Measurements from ENCODE around the gene GRID1. TPM values are rescaled to one million over a fixed set of nuclear protein-coding genes. Genes with fewer than 3 reads are reported as not detected.

GRID1 gene
- total RNA-seq, 1 donor = not detected

GRCh38 chr10:86149257-86149656 lies 217.3 kb downstream of the GRID1 start:
- no peak for TF ChIP-seq CTCF (IDR thresholded peaks at IDR 0.05; ENCODE audit: insufficient read depth, low read length)
- H3K4me3 ChIP-seq (ENCODE audit: low read depth, low read length) = no peak overlapping the region
- DNase-seq (ENCODE audit: low read depth) = no peak

- no peak for TF ChIP-seq CTCF (IDR thresholded peaks at IDR 0.05; ENCODE audit: insufficient read depth, low read length)
- no peak for DNase-seq (ENCODE audit: low read depth)
- H3K4me3 ChIP-seq (ENCODE audit: low read depth, low read length) = no peak overlapping the region
These were observed 218.5 kb downstream of the GRID1 start for GRCh38 chr10:86148117-86148516.

DNA sequence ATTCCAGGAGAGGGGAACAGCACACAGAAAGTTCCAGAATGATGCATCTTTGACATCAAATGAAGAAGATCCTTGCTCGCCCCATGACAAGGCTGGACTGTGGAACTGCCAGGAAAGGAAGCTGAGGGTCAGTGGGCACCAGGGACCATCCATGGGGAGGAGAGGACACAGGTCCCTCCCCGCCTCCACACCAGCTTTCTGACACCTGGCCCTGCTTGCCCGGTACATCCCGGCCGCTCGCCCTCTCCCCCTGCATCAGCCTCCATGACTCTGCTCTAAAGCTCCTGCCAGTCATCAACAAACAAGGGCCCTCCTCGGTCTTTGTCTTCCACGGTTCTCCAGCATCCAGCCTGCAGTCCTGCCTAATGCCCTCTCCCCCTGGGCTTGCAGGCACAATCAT lies 222.3 kb downstream of the GRID1 start:
- no peak overlapping the region for H3K4me3 ChIP-seq (ENCODE audit: low read depth, low read length)
- no peak for DNase-seq (ENCODE audit: low read depth)
- no peak for TF ChIP-seq CTCF (IDR thresholded peaks at IDR 0.05; ENCODE audit: insufficient read depth, low read length)

DNA sequence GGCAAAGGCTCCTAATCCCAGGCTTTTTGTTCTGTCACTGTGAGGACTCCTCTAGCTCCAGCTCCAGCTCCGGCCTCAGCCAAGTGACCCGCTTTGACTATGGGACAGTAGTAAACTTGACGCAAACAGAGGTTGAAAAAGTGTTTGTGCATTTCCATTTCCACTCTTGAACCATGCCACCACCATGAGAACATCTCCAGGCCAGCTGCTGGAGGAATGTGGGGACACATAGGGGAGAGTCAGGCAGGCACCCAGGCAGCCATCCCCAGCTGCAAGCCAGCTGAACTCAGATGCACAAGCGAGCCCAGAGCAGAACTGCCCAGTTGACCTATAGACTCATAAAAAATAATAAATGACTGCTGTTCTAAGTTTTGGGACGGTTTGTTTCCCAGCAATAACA lies 224.7 kb downstream of the GRID1 start:
- no peak for DNase-seq (ENCODE audit: low read depth)
- TF ChIP-seq CTCF (IDR thresholded peaks at IDR 0.05; ENCODE audit: insufficient read depth, low read length) = no peak

DNA sequence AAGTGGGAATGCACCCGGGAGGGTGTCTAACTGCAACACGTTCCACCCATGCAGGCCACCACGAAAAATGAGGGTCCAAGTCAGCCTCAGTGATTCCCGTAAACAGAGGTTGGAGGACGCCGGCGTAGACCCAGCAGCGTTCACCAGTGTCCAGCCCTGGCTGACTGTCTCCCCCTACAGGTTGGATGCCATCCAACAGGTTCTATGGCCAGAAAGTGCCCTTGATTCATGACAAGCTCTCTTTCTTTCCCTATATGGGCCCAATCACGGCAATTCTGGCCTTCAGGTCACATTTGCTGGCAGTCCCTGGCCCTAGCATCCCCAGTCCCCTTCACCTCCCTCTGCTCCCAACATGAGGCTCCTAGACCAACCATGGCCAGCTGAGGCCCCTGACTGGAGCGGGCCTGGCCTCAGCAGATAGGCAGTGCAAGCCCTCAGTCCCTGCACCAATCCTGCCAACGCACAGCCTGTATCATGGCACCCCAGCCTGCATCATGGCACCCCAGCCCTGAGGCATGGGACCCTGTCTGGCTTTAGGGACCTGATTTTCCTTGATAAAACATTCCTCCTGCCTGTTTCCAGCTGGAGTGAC lies 227.4 kb downstream of the GRID1 start:
- no peak for TF ChIP-seq CTCF (IDR thresholded peaks at IDR 0.05; ENCODE audit: insufficient read depth, low read length)
- no peak for DNase-seq (ENCODE audit: low read depth)
- no peak overlapping the region for H3K4me3 ChIP-seq (ENCODE audit: low read depth, low read length)

More for the DNA sequence above, 224.7 kb downstream of the GRID1 start:
- H3K4me3 ChIP-seq (ENCODE audit: low read depth, low read length) = no peak overlapping the region

- no peak for DNase-seq (ENCODE audit: low read depth)
- TF ChIP-seq CTCF (IDR thresholded peaks at IDR 0.05; ENCODE audit: insufficient read depth, low read length) = no peak
- H3K4me3 ChIP-seq (ENCODE audit: low read depth, low read length) = no peak overlapping the region
These were observed 228.0 kb downstream of the GRID1 start for GRCh38 chr10:86138551-86139065.

GRCh38 chr10:86137561-86137960 lies 229.0 kb downstream of the GRID1 start:
- TF ChIP-seq CTCF (IDR thresholded peaks at IDR 0.05; ENCODE audit: insufficient read depth, low read length) = no peak
- no peak overlapping the region for H3K4me3 ChIP-seq (ENCODE audit: low read depth, low read length)
- DNase-seq (ENCODE audit: low read depth) = no peak

All from fibroblast of the aortic adventitia (primary cell).